Activated CD8-positive, alpha-beta T cell treated with anti-CD3 and anti-CD28 coated beads, Interleukin-2, amount 10 ng/mL, durations not matched to agents 7 days and 5 days (primary cell): Measurements from ENCODE around the gene ZW10. TPM values are rescaled to one million over a fixed set of nuclear protein-coding genes. Genes with fewer than 3 reads are reported as not detected.
"Not testable (repeated sequence)": the region's sequence is repeated elsewhere in the genome, so short reads cannot be mapped to it uniquely, and the experiment has no call there.

Experiments
- ATAC-seq: fragments of 150-1000 bp; cut with Tn5 transposase; one replicate; pipeline ENCODE4 v1.10.0; 2021; ENCODE audit warnings: moderate library complexity
- CTCF ChIA-PET: fragments of 350-600 bp; sonication (Branson Sonifier 250); formaldehyde crosslinking; loops from one replicate; lab custom pipeline; 2021; ENCODE audit warnings: antibody characterized with exemption; lab: Charles Lee
- POLR2A ChIA-PET: fragments of 350-600 bp; sonication (Branson Sonifier 250); formaldehyde crosslinking; loops from one replicate; lab custom pipeline; 2021; ENCODE audit warnings: antibody characterized with exemption; lab: Charles Lee
- DNase-seq: peaks from one replicate; pipeline ENCODE4 v3.0.0-alpha.2; 2020
- H3K27ac Mint-ChIP-seq: one replicate; pipeline ENCODE4 v1.8.0; 2021; ENCODE audit warnings: mild to moderate bottlenecking, mixed read lengths
- H3K27me3 Mint-ChIP-seq: one replicate; pipeline ENCODE4 v1.8.0; 2021; ENCODE audit warnings: low read depth, mixed read lengths
- H3K36me3 Mint-ChIP-seq: one replicate; pipeline ENCODE4 v1.8.0; 2021; ENCODE audit warnings: low read depth, mixed read lengths
- H3K4me1 Mint-ChIP-seq: one replicate; pipeline ENCODE4 v1.8.0; 2021; ENCODE audit warnings: low read depth, mixed read lengths
- H3K4me3 Mint-ChIP-seq: one replicate; pipeline ENCODE4 v1.8.0; 2021; ENCODE audit warnings: mild to moderate bottlenecking, mixed read lengths
- H3K9me3 Mint-ChIP-seq: one replicate; pipeline ENCODE4 v1.8.0; 2022; ENCODE audit warnings: mixed read lengths; ENCODE audit not compliant: insufficient read depth
- total RNA-seq, 2 experiments: library from RNA; stranded (reverse); gene quantifications; one replicate each; pipeline ENCODE4 v1.2.3, GENCODE V29; 2021

Gene ZW10
- total RNA-seq, 2 experiments from 2014 or later, result 21.0 to 21.5 TPM

GRCh38 chr11:113789675-113790320, 16.3 kb upstream of the ZW10 start:
- CTCF ChIA-PET, result no interaction called here
- POLR2A ChIA-PET, result no interaction called here

DNA sequence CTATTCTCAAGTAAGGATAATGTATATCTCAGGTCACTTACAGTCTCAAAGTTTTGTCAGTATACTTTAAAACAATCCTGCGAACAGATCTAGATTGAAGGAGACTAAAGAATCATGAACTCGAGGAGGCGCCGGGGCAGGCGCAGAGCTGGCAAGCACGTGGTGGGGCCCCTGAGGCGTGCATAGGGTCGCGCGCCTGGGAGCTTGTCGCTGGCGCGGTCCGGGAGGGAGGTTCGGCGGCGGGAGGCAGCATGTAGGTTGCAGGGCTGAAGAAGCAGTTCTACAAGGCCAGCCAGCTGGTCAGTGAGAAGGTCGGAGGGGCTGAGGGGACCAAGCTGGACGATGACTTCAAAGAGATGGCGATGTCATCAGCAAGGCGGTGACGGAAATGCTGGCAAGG, 15.5 kb upstream of the ZW10 start:
- DNase-seq, CTCF ChIA-PET, ATAC-seq, H3K4me1 Mint-ChIP-seq, H3K9me3 Mint-ChIP-seq, H3K4me3 Mint-ChIP-seq, H3K36me3 Mint-ChIP-seq, H3K27ac Mint-ChIP-seq, POLR2A ChIA-PET: not testable (repeated sequence)
- H3K27me3 Mint-ChIP-seq, result peaks cover 20% of the 10 kb centered on the region

More at GRCh38 chr11:113789675-113790320, 16.3 kb upstream of the ZW10 start:
- Mint-ChIP-seq H3K9me3 (no peaks in the 10 kb centered on the region), H3K27ac (no peak overlapping the region), H3K36me3 (no peaks in the 10 kb centered on the region), H3K27me3 (peaks cover 14% of the 10 kb centered on the region), H3K4me1 (no peaks in the 10 kb centered on the region), H3K4me3 (no peak overlapping the region)
- no peak for DNase-seq
- ATAC-seq, result no peak

- ChIA-PET POLR2A (no interaction called here), CTCF (interaction anchor here (1.0 to 2.1 kb wide), 3 partner anchors 9 to 479 kb away, joined by 3 to 8 read pairs (median 8); partner anchors contain the start of gene ZW10)
- H3K27me3 Mint-ChIP-seq, result peaks cover 38% of the 10 kb centered on the region
- H3K27ac Mint-ChIP-seq, result no peak overlapping the region
- ATAC-seq (no peak), DNase-seq (no peak)
- no peaks in the 10 kb centered on the region for H3K36me3 Mint-ChIP-seq
- no peaks in the 10 kb centered on the region for H3K9me3 Mint-ChIP-seq
- peaks cover 2% of the 10 kb centered on the region for H3K4me1 Mint-ChIP-seq
- H3K4me3 Mint-ChIP-seq, result no peak overlapping the region
These were observed 8.6 kb upstream of the ZW10 start for GRCh38 chr11:113782134-113782533.

DNA sequence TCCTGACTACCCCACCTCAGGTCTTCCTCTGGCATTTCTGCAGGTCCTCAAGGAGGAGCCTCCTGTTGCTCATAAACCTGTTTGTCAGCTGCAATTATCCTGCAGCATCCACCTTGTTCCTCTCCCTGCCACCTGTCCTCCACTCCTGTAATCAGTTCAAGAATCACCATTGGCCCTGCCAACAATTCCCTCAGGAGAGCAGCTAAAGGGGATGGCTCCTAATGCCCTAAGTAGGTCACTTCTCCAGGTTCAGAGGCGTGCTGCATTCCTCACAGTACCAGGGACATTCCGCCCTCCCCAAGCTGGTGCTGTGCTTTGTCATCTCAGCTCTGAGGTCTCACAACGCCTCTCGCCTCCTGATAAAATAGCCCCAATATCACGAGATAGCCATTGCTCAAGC, 8.2 kb upstream of the ZW10 start:
- H3K4me3 Mint-ChIP-seq, result no peak overlapping the region

GRCh38 chr11:113779496-113779895, 6.0 kb upstream of the ZW10 start, which contains the start of gene CLDN25:
Gene CLDN25, plus strand, starts transcription at chr11:113779796. Its CDS starts 0 bp downstream, at chr11:113779796.
- Mint-ChIP-seq H3K9me3 (no peaks in the 10 kb centered on the region), H3K4me1 (peaks cover 13% of the 10 kb centered on the region), H3K36me3 (no peaks in the 10 kb centered on the region), H3K27ac (no peak within 1 kb of the TSS), H3K27me3 (peaks cover 37% of the 10 kb centered on the region), H3K4me3 (no peak within 1 kb of the TSS)
- no peak for ATAC-seq
- no peak for DNase-seq
- ChIA-PET CTCF (interaction anchor here (0.9 kb wide), 1 partner anchor 17 kb away, joined by 3 read pairs; no protein-coding TSS in a partner anchor), POLR2A (no interaction called here)

More for the DNA sequence above, 8.2 kb upstream of the ZW10 start:
- POLR2A ChIA-PET, result no interaction called here
- no peak overlapping the region for H3K27ac Mint-ChIP-seq
- H3K9me3 Mint-ChIP-seq, result no peaks in the 10 kb centered on the region
- peaks cover 35% of the 10 kb centered on the region for H3K27me3 Mint-ChIP-seq
- peaks cover 2% of the 10 kb centered on the region for H3K4me1 Mint-ChIP-seq
- CTCF ChIA-PET, result interaction anchor here (1.0 to 2.1 kb wide), 3 partner anchors 8 to 480 kb away, joined by 3 to 8 read pairs (median 8); partner anchors contain the start of gene ZW10
- no peaks in the 10 kb centered on the region for H3K36me3 Mint-ChIP-seq
- no peak for ATAC-seq
- no peak for DNase-seq

- ATAC-seq (no peak), DNase-seq (no peak)
- H3K9me3 Mint-ChIP-seq, result no peaks in the 10 kb centered on the region
- no peak overlapping the region for H3K27ac Mint-ChIP-seq
- H3K36me3 Mint-ChIP-seq, result peaks cover 3% of the 10 kb centered on the region
- ChIA-PET CTCF (no interaction called here), POLR2A (no interaction called here)
- H3K27me3 Mint-ChIP-seq, result peaks cover 32% of the 10 kb centered on the region
- H3K4me1 Mint-ChIP-seq, result peaks cover 20% of the 10 kb centered on the region
- H3K4me3 Mint-ChIP-seq, result no peak overlapping the region
These were observed 4.8 kb upstream of the ZW10 start for GRCh38 chr11:113778111-113778910.

GRCh38 chr11:113774174-113774503, 647 bp upstream of the ZW10 start:
- Mint-ChIP-seq H3K27me3 (peaks cover 13% of the 10 kb centered on the region), H3K27ac (peak overlapping the region; percentile 97), H3K4me3 (peak overlapping the region; percentile 99)

GRCh38 chr11:113773092-113773415, 438 bp downstream of the ZW10 start:
- H3K27me3 Mint-ChIP-seq, result peaks cover 11% of the 10 kb centered on the region
- H3K27ac Mint-ChIP-seq, result peak overlapping the region; percentile 97
- H3K4me3 Mint-ChIP-seq, result peak overlapping the region; percentile 99
- CTCF ChIA-PET, result interaction anchor here (0.6 to 1.2 kb wide), 18 partner anchors 8 to 488 kb away, joined by 3 to 9 read pairs (median 4); partner anchors contain the start of gene USP28
- peaks cover 35% of the 10 kb centered on the region for H3K4me1 Mint-ChIP-seq
- peaks cover 20% of the 10 kb centered on the region for H3K36me3 Mint-ChIP-seq
- POLR2A ChIA-PET, result interaction anchor here (0.6 to 0.7 kb wide), 2 partner anchors 45 to 116 kb away, joined by 3 read pairs; no protein-coding TSS in a partner anchor
- H3K9me3 Mint-ChIP-seq, result no peaks in the 10 kb centered on the region
- no peak for ATAC-seq
- DNase-seq, result no peak

More at GRCh38 chr11:113774174-113774503, 647 bp upstream of the ZW10 start:
- DNase-seq (no peak), ATAC-seq (no peak)
- peaks cover 18% of the 10 kb centered on the region for H3K36me3 Mint-ChIP-seq
- no peaks in the 10 kb centered on the region for H3K9me3 Mint-ChIP-seq
- CTCF ChIA-PET, result interaction anchor here (1.0 to 1.2 kb wide), 4 partner anchors 13 to 381 kb away, joined by 3 to 9 read pairs (median 6); no protein-coding TSS in a partner anchor
- H3K4me1 Mint-ChIP-seq, result peaks cover 35% of the 10 kb centered on the region
- POLR2A ChIA-PET, result no interaction called here

GRCh38 chr11:113771964-113772363, 1.5 kb downstream of the ZW10 start:
- POLR2A ChIA-PET, result interaction anchor here (0.6 kb wide), 1 partner anchor 241 kb away, joined by 3 read pairs; no protein-coding TSS in a partner anchor
- no peak for ATAC-seq
- H3K4me1 Mint-ChIP-seq, result peaks cover 37% of the 10 kb centered on the region

GRCh38 chr11:113764527-113765219, 8.8 kb downstream of the ZW10 start:
- no peak for DNase-seq
- Mint-ChIP-seq H3K27me3 (no peaks in the 10 kb centered on the region), H3K9me3 (no peaks in the 10 kb centered on the region), H3K27ac (peak overlapping the region; percentile 4), H3K36me3 (peaks cover 44% of the 10 kb centered on the region), H3K4me1 (peaks cover 18% of the 10 kb centered on the region), H3K4me3 (no peak overlapping the region)
- ChIA-PET POLR2A (no interaction called here), CTCF (interaction anchor here (1.2 kb wide), 1 partner anchor 9 kb away, joined by 6 read pairs; the partner anchor contains the start of gene ZW10)
- ATAC-seq, result no peak

More at GRCh38 chr11:113771964-113772363, 1.5 kb downstream of the ZW10 start:
- no peak for DNase-seq
- Mint-ChIP-seq H3K9me3 (no peaks in the 10 kb centered on the region), H3K36me3 (peaks cover 30% of the 10 kb centered on the region), H3K27ac (peak overlapping the region; percentile 2), H3K27me3 (peaks cover 8% of the 10 kb centered on the region), H3K4me3 (peak overlapping the region; percentile 99)
- CTCF ChIA-PET, result interaction anchor here (0.8 to 1.1 kb wide), 2 partner anchors 34 to 102 kb away, joined by 3 to 4 read pairs; no protein-coding TSS in a partner anchor

GRCh38 chr11:113763040-113763439, 10.5 kb downstream of the ZW10 start:
- H3K27ac Mint-ChIP-seq, DNase-seq, POLR2A ChIA-PET, H3K9me3 Mint-ChIP-seq, H3K27me3 Mint-ChIP-seq, CTCF ChIA-PET, ATAC-seq, H3K4me3 Mint-ChIP-seq: not testable (repeated sequence)
- H3K36me3 Mint-ChIP-seq, result peaks cover 47% of the 10 kb centered on the region
- peaks cover 18% of the 10 kb centered on the region for H3K4me1 Mint-ChIP-seq
